Heart left ventricle (tissue), 13 donors: ENCODE results near the gene SLC25A19.

ENCODE experiments used
- POLR2A ChIP-seq, 2 donors: fragments of 450-650 bp; IDR thresholded peaks; one replicate each; pipeline ENCODE4 v1.6.1; 2017; ENCODE audit warnings: antibody characterized with exemption in 2 of 2, mild to moderate bottlenecking in 2 of 2, moderate library complexity in 2 of 2
- TF ChIP-seq, protein P1 (sequence below), 12 donors: fragments of 200-600 bp; sonication (generic) in 4 of 12; IDR thresholded peaks; one replicate each; pipeline versions ENCODE4 v1.5.0 to v1.8.0; 2018 to 2022; ENCODE audit warnings: antibody characterized with exemption in 12 of 12, mild to moderate bottlenecking in 5 of 12
- donor health status: ischemic (EF 13 %, LVEDD 7.1; RV severe dilation, severe dysfunction).
- donor health status: DM: no; HTN: yes; CAD: no.
- donor health status: DM: no; HTN: no; CAD: no.
- donor health status: ischemic (EF 25% LVEDD 6.9; RV normal size, moderate dysfunction).
- donor health status: ischemic (EF 25% LVEDD 5.7; RV mildly dilated, moderate dysfunction).
- donor health status: ischemic (EF 35%, LVEDD 5.7; RV mildly dilated, moderate dysfunction).
- donor health status: nonischemic (EF 11% LVEDD 7.7; RV severe dilation, severe dysfunction).
- donor health status: DM: yes; HTN: yes; CAD: no.
- donor health status: PGD.
- donor health status: ischemic (EF 29% LVEDD 5.4; RV normal size, mild dysfunction).
- donor health status: nonischemic (EF 23%, LVEDD 6.1; RV moderate dilation, normal function).

DNA sequence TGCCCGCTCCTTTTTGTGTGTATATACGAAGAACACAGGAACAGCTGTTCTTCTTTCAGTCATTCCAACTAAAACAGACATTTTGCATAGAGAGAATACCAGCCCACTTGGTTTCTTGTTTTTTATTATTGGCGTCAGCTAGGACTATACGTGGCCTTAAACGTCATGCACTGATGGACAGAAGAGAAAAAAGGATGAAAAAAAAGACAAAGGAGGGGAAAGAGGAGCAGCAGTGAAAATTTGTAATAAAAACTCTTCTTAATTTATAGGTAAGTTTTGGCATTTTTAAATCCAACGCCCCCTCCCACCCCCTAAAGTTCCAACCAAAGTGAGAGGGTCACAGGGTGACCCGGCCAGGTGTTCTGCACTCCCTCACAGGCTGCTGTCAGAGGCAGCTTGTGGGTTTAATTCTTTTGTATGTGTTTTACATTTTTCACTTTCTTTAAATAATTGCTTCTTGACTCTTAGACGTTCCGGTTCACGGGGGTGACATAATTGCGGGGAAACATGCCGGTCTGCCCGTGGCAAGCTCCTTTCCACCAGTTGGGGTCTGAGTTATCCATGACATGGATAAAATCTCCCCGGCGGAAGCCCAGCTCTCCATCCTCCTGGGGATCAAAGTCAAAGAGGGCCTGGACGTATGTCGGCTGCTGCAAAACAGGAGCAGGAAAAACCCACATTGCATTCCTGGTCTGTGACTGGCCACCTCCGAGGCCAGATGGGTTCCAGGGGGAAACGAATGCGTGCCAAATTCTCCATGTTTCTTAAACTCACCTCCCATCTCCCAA lies 30.9 kb upstream of the SLC25A19 start:
- TF ChIP-seq, protein P1, sequence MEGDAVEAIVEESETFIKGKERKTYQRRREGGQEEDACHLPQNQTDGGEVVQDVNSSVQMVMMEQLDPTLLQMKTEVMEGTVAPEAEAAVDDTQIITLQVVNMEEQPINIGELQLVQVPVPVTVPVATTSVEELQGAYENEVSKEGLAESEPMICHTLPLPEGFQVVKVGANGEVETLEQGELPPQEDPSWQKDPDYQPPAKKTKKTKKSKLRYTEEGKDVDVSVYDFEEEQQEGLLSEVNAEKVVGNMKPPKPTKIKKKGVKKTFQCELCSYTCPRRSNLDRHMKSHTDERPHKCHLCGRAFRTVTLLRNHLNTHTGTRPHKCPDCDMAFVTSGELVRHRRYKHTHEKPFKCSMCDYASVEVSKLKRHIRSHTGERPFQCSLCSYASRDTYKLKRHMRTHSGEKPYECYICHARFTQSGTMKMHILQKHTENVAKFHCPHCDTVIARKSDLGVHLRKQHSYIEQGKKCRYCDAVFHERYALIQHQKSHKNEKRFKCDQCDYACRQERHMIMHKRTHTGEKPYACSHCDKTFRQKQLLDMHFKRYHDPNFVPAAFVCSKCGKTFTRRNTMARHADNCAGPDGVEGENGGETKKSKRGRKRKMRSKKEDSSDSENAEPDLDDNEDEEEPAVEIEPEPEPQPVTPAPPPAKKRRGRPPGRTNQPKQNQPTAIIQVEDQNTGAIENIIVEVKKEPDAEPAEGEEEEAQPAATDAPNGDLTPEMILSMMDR (IDR thresholded peaks at IDR 0.05): no peak
- no peak for TF ChIP-seq POLR2A (IDR thresholded peaks at IDR 0.05)
